ENCODE results near the gene SLC30A10. TPM values are rescaled to one million over a fixed set of nuclear protein-coding genes. Genes with fewer than 3 reads are reported as not detected.

SLC30A10 gene
- total and polyA plus RNA-seq, 2 of the 13 experiments (the other 11 are each of a cell fraction or from before 2014, with no cell fraction given): 20.9 to 30.2 TPM

- 0 out of 2 replicates have a peak, but pooled peaks have one; percentile 12 for TF ChIP-seq ZNF558 (CRISPR knock-in tag; IDR thresholded peaks at IDR 0.05; ENCODE audit: borderline replicate concordance)
- no peak for TF ChIP-seq ETV5 (CRISPR knock-in tag; IDR thresholded peaks at IDR 0.05; ENCODE audit: borderline replicate concordance)
- no peak for TF ChIP-seq ELK4 (CRISPR knock-in tag; IDR thresholded peaks at IDR 0.05; ENCODE audit: borderline replicate concordance)
- TF ChIP-seq ZNF660 (CRISPR knock-in tag; IDR thresholded peaks at IDR 0.05; ENCODE audit: borderline replicate concordance, low read depth): no peak
- TF ChIP-seq ZNF121 (CRISPR knock-in tag; IDR thresholded peaks at IDR 0.05): peak; percentile 2; the same call in 1 of the 2 replicates
- TF ChIP-seq FUBP1 (CRISPR knock-in tag; IDR thresholded peaks at IDR 0.05; ENCODE audit: borderline replicate concordance): peak; percentile 91; the same call in 1 of the 2 replicates
- TF ChIP-seq PITX1 (CRISPR knock-in tag; IDR thresholded peaks at IDR 0.05): 0 out of 2 replicates have a peak, but pooled peaks have one; percentile 54
- no peak for TF ChIP-seq JDP2 (CRISPR knock-in tag; IDR thresholded peaks at IDR 0.05; ENCODE audit: borderline replicate concordance)
- no peak for TF ChIP-seq HOXD1 (CRISPR knock-in tag; IDR thresholded peaks at IDR 0.05)
- TF ChIP-seq KMT2A (CRISPR knock-in tag; IDR thresholded peaks at IDR 0.05): 0 out of 2 replicates have a peak, but pooled peaks have one; percentile 2
- TF ChIP-seq TAF15 (IDR thresholded peaks at IDR 0.05; ENCODE audit: low read depth, low read length, poor library complexity, severe bottlenecking): no peak
- peak; percentile 19; the same call in 1 of the 2 replicates for TF ChIP-seq SAP130 (CRISPR knock-in tag; IDR thresholded peaks at IDR 0.05; ENCODE audit: low read depth)
- TF ChIP-seq ZNF615 (CRISPR knock-in tag; IDR thresholded peaks at IDR 0.05; ENCODE audit: borderline replicate concordance): no peak
- TF ChIP-seq KAT8 (CRISPR knock-in tag; IDR thresholded peaks at IDR 0.05): no peak
- no peak for TF ChIP-seq RELA (CRISPR knock-in tag; IDR thresholded peaks at IDR 0.05)
- no peak for TF ChIP-seq CBX2 (IDR thresholded peaks at IDR 0.05; ENCODE audit: low read depth, low read length)
- no peak for TF ChIP-seq CBX2 (CRISPR knock-in tag; IDR thresholded peaks at IDR 0.05; ENCODE audit: low read depth)
- 0 out of 2 replicates have a peak, but pooled peaks have one; percentile 52 for TF ChIP-seq ZNF451 (CRISPR knock-in tag; IDR thresholded peaks at IDR 0.05)
- peak; percentile 60; the same call in 1 of the 2 replicates for TF ChIP-seq ZNF547 (CRISPR knock-in tag; IDR thresholded peaks at IDR 0.05)
- 0 out of 2 replicates have a peak, but pooled peaks have one; percentile 7 for TF ChIP-seq ZNF317 (CRISPR knock-in tag; IDR thresholded peaks at IDR 0.05)
- TF ChIP-seq ONECUT2 (CRISPR knock-in tag; IDR thresholded peaks at IDR 0.05): no peak
- no peak for TF ChIP-seq GTF3A (CRISPR knock-in tag; conservative IDR thresholded peaks at IDR 0.05)
- TF ChIP-seq PLSCR1 (CRISPR knock-in tag; IDR thresholded peaks at IDR 0.05; ENCODE audit: borderline replicate concordance): no peak
- no peak for TF ChIP-seq ZBTB44 (CRISPR knock-in tag; IDR thresholded peaks at IDR 0.05)
These were observed 398 bp upstream of the SLC30A10 start (continued) for GRCh38 chr1:219928791-219929118.
